ENCODE measurements around the gene SLC35B3. TPM values are rescaled to one million over a fixed set of nuclear protein-coding genes. Genes with fewer than 3 reads are reported as not detected.
"Not testable (repeated sequence)": the region's sequence is repeated elsewhere in the genome, so short reads cannot be mapped to it uniquely, and the experiment has no call there.

The SLC35B3 gene
- total RNA-seq, 1 experiment from 2014 or later = 19.4 TPM

GRCh38 chr6:8434727-8435092, 635 bp downstream of the SLC35B3 start:
- no peak for DNase-seq (ENCODE audit: low spot score)
- BruUV-seq (replicated peaks) = no TSS peak
- Histone ChIP-seq H3K36me3 (ENCODE audit: insufficient read depth, low read length, poor library complexity, severe bottlenecking) (no peaks in the 10 kb centered on the region), H3K9me3 (ENCODE audit: low read depth, low read length, poor library complexity, severe bottlenecking) (no peaks in the 10 kb centered on the region), H3K4me3 (ENCODE audit: low read depth, low read length, poor library complexity, severe bottlenecking) (peak overlapping the region; percentile 86), H3K4me1 (ENCODE audit: insufficient read depth, low read length, poor library complexity, severe bottlenecking) (peaks cover 20% of the 10 kb centered on the region), H3K27ac (ENCODE audit: low read depth, low read length, poor library complexity, severe bottlenecking) (peak overlapping the region; percentile 79), H3K27me3 (replicated peaks; ENCODE audit: insufficient read depth, low read depth, low read length, poor library complexity) (no peaks in the 10 kb centered on the region)
- POLR2A ChIA-PET (ENCODE audit: low non-redundant PET) = no interaction called here
- TF ChIP-seq EZH2 (IDR thresholded peaks at IDR 0.05; ENCODE audit: borderline replicate concordance, low read depth, low read length, poor library complexity, severe bottlenecking) = no peak
- no peak for TF ChIP-seq CTCF (conservative IDR thresholded peaks at IDR 0.05; ENCODE audit: low read depth, low read length)
- intact Hi-C loops (cut with micrococcal nuclease; ENCODE audit: unreplicated experiment) = loop anchor here (5.0 kb wide), 1 partner anchor 102 kb away; no protein-coding TSS in a partner anchor
- CTCF ChIA-PET = no interaction called here

- peak overlapping the region; percentile 86 for H3K4me3 ChIP-seq (ENCODE audit: low read depth, low read length, poor library complexity, severe bottlenecking)
- H3K27ac ChIP-seq (ENCODE audit: low read depth, low read length, poor library complexity, severe bottlenecking) = peak overlapping the region; percentile 13
- POLR2A ChIA-PET (ENCODE audit: low non-redundant PET) = no interaction called here
- DNase-seq (ENCODE audit: low spot score) = no peak
- BruUV-seq (replicated peaks) = no TSS peak
- TF ChIP-seq EZH2 (IDR thresholded peaks at IDR 0.05; ENCODE audit: borderline replicate concordance, low read depth, low read length, poor library complexity, severe bottlenecking) = no peak
- no peak for TF ChIP-seq CTCF (conservative IDR thresholded peaks at IDR 0.05; ENCODE audit: low read depth, low read length)
- H3K27me3 ChIP-seq (replicated peaks; ENCODE audit: insufficient read depth, low read depth, low read length, poor library complexity) = no peaks in the 10 kb centered on the region
- H3K36me3 ChIP-seq (ENCODE audit: insufficient read depth, low read length, poor library complexity, severe bottlenecking) = peaks cover 19% of the 10 kb centered on the region
- intact Hi-C loops (cut with micrococcal nuclease; ENCODE audit: unreplicated experiment) = loop anchor here (5.0 kb wide), 1 partner anchor 100 kb away; no protein-coding TSS in a partner anchor
- H3K9me3 ChIP-seq (ENCODE audit: low read depth, low read length, poor library complexity, severe bottlenecking) = peaks cover 4% of the 10 kb centered on the region
- H3K4me1 ChIP-seq (ENCODE audit: insufficient read depth, low read length, poor library complexity, severe bottlenecking) = peaks cover 23% of the 10 kb centered on the region
- CTCF ChIA-PET = no interaction called here
Measured at GRCh38 chr6:8432614-8433013, 2.7 kb downstream of the SLC35B3 start.

GRCh38 chr6:8429821-8430220, 5.5 kb downstream of the SLC35B3 start:
- no peak overlapping the region for H3K4me3 ChIP-seq (ENCODE audit: low read depth, low read length, poor library complexity, severe bottlenecking)
- H3K4me1 ChIP-seq (ENCODE audit: insufficient read depth, low read length, poor library complexity, severe bottlenecking) = peaks cover 15% of the 10 kb centered on the region
- POLR2A ChIA-PET (ENCODE audit: low non-redundant PET) = no interaction called here
- TF ChIP-seq EZH2 (IDR thresholded peaks at IDR 0.05; ENCODE audit: borderline replicate concordance, low read depth, low read length, poor library complexity, severe bottlenecking) (no peak), CTCF (conservative IDR thresholded peaks at IDR 0.05; ENCODE audit: low read depth, low read length) (no peak)
- intact Hi-C loops (cut with micrococcal nuclease; ENCODE audit: unreplicated experiment) = loop anchor here (5.0 kb wide), 1 partner anchor 98 kb away; no protein-coding TSS in a partner anchor
- H3K27me3 ChIP-seq (replicated peaks; ENCODE audit: insufficient read depth, low read depth, low read length, poor library complexity) = no peaks in the 10 kb centered on the region
- H3K9me3 ChIP-seq (ENCODE audit: low read depth, low read length, poor library complexity, severe bottlenecking) = peaks cover 4% of the 10 kb centered on the region
- peaks cover 45% of the 10 kb centered on the region for H3K36me3 ChIP-seq (ENCODE audit: insufficient read depth, low read length, poor library complexity, severe bottlenecking)
- H3K27ac ChIP-seq (ENCODE audit: low read depth, low read length, poor library complexity, severe bottlenecking) = no peak overlapping the region
- CTCF ChIA-PET = no interaction called here
- BruUV-seq (replicated peaks) = no TSS peak
- DNase-seq (ENCODE audit: low spot score) = peak; percentile 20

GRCh38 chr6:8426544-8426943, 8.8 kb downstream of the SLC35B3 start:
- CTCF ChIA-PET; intact Hi-C loops (cut with micrococcal nuclease; ENCODE audit: unreplicated experiment); H3K27me3 ChIP-seq (replicated peaks; ENCODE audit: insufficient read depth, low read depth, low read length, poor library complexity); POLR2A ChIA-PET (ENCODE audit: low non-redundant PET); H3K4me1 ChIP-seq (ENCODE audit: insufficient read depth, low read length, poor library complexity, severe bottlenecking); DNase-seq (ENCODE audit: low spot score); H3K27ac ChIP-seq (ENCODE audit: low read depth, low read length, poor library complexity, severe bottlenecking); BruUV-seq (replicated peaks); H3K4me3 ChIP-seq (ENCODE audit: low read depth, low read length, poor library complexity, severe bottlenecking); H3K9me3 ChIP-seq (ENCODE audit: low read depth, low read length, poor library complexity, severe bottlenecking): not testable (repeated sequence)
- H3K36me3 ChIP-seq (ENCODE audit: insufficient read depth, low read length, poor library complexity, severe bottlenecking) = peaks cover 50% of the 10 kb centered on the region

Measured in A673 (cell line).